Smooth muscle cell of the brain vasculature (primary cell): ENCODE measurements around the gene NPFFR2.
"Not testable (repeated sequence)": the region's sequence is repeated elsewhere in the genome, so short reads cannot be mapped to it uniquely, and the experiment has no call there.

Experiments
- DNase-seq: peaks from one replicate; pipeline ENCODE4 v3.0.0-alpha.2; 2012; ENCODE audit warnings: low read depth, low spot score

The NPFFR2 gene

DNA sequence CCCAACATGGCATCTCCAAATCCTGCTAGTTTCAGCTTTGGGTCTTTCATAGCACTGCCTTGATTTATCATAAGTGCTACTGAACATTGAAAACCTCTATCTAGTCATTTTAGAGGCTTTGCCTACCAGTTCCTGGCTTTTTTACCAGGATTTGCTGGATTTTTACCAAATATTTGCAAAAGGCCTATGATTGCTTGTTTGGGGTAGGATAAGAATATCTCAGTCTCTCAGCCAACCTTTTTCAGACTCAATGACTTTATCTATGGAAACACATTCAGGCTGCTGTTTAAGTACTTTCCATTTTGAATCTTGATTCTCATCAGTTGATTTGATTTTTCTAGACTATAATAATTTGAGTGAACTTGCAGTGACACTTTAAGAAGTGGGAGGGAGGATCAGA, 80.1 kb downstream of the NPFFR2 start:
- DNase-seq = no peak

DNA sequence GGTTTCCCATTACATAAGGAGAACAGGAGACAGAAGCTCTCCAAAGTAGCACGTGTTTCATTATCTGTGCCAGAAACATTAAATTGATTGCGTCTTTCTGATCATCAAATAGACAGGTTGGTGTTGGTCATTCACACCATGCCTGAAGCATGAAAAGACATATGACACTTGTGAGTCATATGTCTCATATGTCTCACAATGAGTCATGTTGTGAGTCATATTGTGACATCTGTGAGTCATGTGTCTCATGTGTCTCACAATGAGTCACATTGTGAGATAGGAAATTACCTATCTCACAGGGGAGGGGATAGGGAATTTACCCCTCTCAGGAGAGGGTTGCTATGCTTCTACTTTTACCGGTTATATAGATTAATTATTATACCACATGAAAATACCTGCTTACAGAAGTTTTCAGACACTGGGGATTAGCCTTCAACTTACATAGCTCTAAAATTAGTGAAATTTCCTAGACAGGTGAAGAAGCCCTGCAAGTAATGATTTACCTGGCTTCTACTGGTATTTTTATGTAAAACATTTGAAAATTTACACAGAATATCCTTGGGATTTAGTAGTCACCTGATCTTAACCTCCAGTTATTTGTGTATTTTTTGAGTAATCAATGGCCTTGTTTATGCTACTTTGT, 80.8 kb downstream of the NPFFR2 start:
- no peak for DNase-seq

DNA sequence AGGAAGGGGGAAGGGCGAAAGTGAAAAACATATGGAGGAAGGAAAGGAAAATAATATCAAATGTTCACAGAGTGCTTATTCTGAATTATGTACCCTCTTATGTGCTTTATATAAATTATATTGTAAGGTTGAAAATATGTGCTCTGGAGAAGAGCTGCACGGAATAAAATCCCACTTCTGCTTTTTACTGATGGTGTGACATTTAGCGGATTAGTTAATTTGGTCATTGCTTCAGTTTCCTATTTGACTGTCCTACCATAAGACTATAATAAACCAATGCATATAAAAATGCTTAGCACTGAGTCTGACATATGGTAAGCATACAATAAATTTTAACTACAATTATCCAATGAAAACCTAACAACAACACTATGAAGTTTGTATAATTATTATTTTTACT, 86.2 kb downstream of the NPFFR2 start:
- no peak for DNase-seq

DNA sequence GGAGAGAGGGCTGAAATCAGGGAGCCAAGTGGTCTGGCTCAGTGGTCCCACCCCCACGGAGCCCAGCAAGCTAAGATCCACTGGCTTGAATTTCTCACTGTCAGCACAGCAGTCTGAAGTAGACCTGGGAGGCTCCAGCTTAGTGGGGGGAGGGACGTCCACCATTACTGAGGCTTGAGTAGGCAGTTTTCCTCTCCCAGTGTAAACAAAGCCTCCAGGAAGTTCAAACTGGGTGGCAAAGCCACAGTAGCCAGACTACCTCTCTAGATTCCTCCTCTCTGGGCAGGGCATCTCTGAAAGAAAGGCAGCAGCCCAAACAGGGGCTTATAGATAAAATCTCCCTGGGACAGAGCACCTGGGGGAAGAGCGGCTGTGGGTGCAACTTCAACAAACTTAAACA, 88.1 kb downstream of the NPFFR2 start:
- no peak for DNase-seq

DNA sequence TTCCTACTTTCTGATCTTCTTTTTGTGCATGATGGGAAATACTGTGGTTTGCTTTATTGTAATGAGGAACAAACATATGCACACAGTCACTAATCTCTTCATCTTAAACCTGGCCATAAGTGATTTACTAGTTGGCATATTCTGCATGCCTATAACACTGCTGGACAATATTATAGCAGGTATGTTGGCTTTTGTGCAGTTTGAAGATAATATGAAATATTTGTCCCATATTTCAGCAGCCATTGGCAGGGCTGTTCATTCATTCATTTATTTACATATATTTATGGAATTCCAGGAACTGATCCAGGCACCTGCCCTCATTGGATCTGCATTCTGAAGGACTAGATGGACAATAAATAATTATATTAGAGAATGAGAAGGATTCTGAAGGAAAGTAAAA, 96.9 kb downstream of the NPFFR2 start:
- DNase-seq = no peak

DNA sequence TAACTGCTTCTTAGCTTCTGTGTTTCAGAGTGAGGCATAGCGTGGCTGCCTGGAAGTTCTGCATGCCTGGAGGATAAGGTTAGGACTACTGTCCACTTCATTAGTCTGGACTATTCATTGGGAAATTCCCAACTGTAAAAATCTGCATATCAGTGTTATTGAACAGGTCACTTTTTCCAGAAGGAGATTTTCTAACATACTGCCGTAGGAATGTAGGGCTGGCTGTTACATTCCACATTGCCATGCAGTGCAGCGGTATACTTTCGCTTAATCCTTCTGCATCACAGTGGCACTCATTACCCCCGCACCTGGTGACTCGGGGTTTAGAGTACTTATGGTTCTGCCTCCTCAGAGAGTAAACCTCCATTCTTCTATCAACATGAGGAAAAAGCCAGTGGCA, 104.6 kb downstream of the NPFFR2 start:
- DNase-seq = no peak

DNA sequence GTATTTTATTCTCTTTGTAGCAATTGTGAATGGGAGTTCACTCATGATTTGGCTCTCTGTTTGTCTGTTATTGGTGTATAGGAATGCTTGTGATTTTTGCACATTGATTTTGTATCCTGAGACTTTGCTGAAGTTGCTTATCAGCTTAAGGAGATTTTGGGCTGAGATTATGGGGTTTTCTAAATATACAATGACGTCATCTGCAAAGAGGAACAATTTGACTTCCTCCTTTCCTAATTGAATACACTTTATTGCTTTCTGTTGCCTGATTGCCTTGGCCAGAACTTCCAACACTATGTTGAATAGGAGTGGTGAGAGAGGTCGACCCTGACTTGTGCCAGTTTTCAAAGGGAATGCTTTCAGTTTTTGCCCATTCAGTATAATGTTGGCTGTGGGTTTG, 108.2 kb downstream of the NPFFR2 start:
- DNase-seq = not testable (repeated sequence)

DNA sequence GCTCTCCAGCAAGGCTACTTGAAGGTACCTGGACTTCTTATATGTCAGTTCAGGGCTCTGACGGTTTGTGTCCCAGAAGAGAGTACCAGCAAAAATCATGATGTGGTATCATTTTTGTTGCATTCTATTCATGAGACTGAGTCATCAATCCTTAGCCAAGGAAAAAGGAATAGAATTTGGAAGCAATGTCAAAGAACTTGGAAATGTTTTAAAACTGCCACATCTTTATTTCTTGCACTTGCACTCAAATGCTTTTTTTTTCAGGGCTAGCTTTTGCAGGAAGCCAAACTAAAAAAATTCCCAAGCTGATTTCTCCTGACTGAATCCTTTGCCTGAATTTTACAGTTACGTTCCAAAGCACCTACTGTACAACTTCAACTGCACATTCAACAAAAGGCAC, 112.4 kb downstream of the NPFFR2 start:
- DNase-seq = no peak

DNA sequence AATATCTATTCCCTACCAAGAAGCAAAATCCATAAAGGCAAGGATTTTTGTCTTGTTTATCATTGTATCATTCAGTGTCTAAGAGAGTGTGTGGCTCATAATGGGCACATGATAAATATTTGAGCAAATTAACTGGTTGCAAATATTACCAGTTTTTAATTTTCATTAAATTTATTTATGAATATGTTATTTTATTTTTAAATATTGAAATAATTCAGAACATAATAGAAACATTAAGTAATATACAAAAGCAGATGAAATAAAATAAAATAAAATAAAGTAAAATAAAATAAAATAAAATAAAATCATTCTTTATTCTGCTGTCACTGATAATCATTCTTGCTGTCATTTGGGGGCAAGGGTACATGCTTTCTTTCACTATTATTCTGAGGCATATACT, 120.9 kb downstream of the NPFFR2 start:
- no peak for DNase-seq

DNA sequence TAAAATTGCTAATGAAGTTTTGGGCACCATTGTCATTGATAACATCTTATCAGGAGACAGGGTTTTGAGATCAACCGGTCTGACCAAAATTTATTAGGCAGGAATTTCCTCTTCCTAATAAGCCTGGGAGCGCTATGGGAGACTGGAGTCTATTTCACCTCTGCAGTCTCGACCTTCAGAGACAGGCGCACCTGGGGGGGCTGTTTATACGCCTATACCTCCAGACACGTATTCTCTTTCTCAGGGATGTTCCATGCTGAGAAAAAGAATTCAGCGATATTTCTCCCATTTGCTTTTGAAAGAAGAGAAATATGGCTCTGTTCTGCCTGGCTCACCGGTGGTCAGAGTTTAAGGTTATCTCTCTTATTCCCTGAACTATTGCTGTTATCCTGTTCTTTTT, 121.8 kb downstream of the NPFFR2 start:
- DNase-seq = not testable (repeated sequence)

DNA sequence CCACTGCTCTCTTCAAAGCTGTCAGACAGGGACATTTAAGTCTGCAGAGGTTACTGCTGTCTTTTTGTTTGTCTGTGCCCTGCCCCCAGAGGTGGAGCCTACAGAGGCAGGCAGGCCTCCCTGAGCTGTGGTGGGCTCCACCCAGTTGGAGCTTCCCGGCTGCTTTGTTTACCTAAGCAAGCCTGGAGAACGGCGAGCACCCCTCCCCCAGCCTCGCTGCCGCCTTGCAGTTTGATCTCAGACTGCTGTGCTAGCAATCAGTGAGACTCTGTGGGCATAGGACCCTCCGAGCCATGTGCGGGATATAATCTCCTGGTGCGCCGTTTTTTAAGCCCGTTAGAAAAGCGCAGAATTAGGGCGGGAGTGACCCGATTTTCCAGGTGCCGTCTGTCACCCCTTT, 137.5 kb downstream of the NPFFR2 start:
- DNase-seq = not testable (repeated sequence)

DNA sequence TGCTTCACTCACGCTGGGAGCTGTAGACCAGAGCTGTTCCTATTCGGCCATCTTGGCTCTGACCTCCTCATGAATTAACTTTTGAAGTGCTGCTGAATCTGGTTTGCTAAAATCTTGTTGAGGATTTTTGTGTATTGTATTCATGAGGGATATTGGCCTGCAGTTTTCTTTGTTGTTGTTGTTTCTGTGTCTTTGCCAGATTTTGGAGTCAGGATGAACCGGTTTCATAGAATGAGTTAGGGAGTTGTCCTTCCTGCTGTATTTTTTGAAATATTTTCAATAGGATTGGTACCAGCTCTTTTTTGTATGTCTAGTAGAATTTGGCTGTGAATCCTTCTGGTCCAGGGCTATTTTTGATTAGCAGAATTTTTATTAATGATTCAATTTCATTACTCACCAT, 138.1 kb downstream of the NPFFR2 start:
- DNase-seq = no peak

DNA sequence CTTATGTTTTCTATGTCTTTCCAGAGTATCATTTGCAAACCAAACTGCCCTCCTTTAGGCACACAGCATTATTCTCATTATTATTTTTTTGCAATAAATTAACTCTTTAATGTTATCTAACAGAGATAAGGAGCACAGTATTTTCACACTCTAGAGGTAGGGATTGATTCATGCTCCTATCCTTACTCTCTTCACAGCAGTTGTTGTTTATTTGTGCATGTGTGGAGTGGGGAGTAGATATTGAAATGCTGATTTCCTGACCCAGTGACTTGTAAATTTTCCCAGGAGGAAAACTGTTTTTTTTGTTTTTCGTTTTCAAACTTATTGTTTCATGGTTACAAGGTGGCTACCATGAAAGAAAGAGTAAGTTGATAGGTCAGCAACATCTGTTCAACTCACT, 140.0 kb downstream of the NPFFR2 start:
- DNase-seq = no peak

DNA sequence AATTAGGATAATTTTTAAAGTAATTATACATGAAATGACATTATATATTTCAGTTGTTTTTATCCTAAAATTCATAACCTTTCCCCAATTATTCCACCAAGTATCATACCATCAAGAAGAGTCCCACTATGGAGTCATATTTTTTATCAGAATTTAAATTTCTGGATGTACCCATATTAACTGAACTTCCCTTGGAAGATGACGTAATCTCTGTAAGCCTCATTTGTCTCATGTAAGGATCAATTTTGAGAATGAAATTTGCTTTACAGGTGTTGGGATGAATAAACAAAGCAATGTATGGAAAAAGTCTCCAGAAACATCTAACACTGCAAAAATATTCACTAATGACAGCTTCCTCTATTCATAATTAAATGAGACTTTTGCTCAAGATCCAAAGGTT, 147.5 kb downstream of the NPFFR2 start:
- DNase-seq = no peak

DNA sequence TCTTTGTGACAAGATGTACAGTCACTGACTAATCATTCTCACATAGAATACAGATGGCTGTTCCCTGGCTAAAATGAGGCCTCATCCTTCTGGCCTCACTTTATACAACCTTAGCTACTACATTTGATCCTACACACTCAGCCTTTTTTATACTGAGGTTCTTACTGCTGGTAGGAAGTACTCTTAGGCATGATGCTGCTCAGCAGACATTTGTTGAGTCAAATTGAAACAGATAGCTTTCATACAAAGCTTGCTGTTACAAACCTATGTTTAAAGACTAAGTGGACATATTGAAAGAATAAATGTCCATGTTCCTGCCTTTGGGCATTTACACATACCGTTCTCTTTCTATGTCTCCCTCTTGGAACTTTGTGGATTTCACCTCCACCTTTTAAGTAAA, 154.9 kb downstream of the NPFFR2 start:
- no peak for DNase-seq

DNA sequence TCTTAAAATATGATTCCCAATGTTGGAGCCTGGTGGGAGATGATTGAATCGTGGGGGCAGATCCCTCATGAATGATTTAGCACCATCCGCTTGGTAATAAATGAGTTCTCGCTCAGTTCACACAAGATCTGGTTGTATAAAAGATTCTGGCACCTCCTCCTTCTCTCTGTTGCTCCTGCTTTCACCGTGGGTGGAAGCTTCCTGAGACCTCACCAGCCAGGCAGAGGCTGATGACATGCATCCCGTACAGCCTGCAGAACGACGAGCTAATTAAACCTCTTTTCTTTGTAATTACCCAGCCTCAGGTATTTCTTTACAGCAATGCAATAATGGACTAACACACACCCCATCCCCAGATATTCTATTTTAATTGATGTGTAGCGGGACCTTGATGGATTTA, 162.2 kb downstream of the NPFFR2 start:
- no peak for DNase-seq

DNA sequence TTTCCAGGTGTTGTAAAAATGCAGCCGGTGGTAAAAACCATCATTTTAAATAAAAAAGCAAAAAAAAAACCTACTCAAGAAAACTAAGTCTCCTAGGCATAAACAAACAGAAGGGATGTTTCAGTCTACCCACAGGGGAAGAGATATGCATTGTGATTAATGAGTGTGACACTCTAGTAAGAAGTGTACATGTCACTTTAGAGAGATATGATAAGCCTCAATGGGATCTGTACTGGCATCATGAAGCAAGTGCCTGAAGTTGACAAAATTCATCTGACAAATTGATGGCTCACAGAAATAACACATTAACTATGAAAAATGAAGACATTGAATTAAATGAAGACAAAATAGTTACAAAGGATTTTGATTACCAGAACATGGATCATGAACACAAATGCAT, 162.7 kb downstream of the NPFFR2 start:
- no peak for DNase-seq
